Liver (tissue), 9 donors: Measurements from ENCODE around the gene FUOM. TPM values are rescaled to one million over a fixed set of nuclear protein-coding genes. Genes with fewer than 3 reads are reported as not detected.
A peak's percentile ranks its signal among the peaks of the same experiment; 100 is the strongest.

Experiments used
- DNase-seq: peaks from one replicate; pipeline ENCODE4 v3.0.0-alpha.2; 2017; ENCODE audit warnings: low spot score
- H3K27ac ChIP-seq, 2 donors: one replicate each; pipeline ENCODE4 v1.7.0; 2013; ENCODE audit warnings: inconsistent platforms in 2 of 2, low read length in 2 of 2, control low read depth in 1 of 2, low read depth in 1 of 2, mild to moderate bottlenecking in 1 of 2
- H3K27me3 ChIP-seq, 4 donors: one replicate each; pipeline versions ENCODE4 v1.6.1 to v1.7.0; 2013; ENCODE audit warnings: low read length in 3 of 4, inconsistent platforms in 1 of 4, mild to moderate bottlenecking in 1 of 4, moderate library complexity in 1 of 4; ENCODE audit not compliant: control insufficient read depth in 4 of 4, insufficient read depth in 4 of 4
- H3K36me3 ChIP-seq, 4 donors: one replicate each; pipeline versions ENCODE4 v1.6.1 to v1.7.0; 2013; ENCODE audit warnings: low read length in 3 of 4, mild to moderate bottlenecking in 3 of 4, low read depth in 1 of 4, moderate library complexity in 1 of 4; ENCODE audit not compliant: control insufficient read depth in 4 of 4, insufficient read depth in 3 of 4
- H3K4me1 ChIP-seq, 4 donors: one replicate each; pipeline versions ENCODE4 v1.6.1 to v1.7.0; 2013; ENCODE audit warnings: low read length in 3 of 4, mild to moderate bottlenecking in 3 of 4, moderate library complexity in 1 of 4; ENCODE audit not compliant: control insufficient read depth in 4 of 4, insufficient read depth in 4 of 4
- H3K4me3 ChIP-seq, 3 donors: one replicate each; pipeline versions ENCODE4 v1.6.1 to v1.7.0; 2013; ENCODE audit warnings: low read length in 3 of 3, control low read depth in 1 of 3, low read depth in 1 of 3, mild to moderate bottlenecking in 1 of 3
- H3K9ac ChIP-seq, 2 donors: one replicate each; pipeline ENCODE4 v1.7.0; 2013; ENCODE audit warnings: low read length in 2 of 2, mild to moderate bottlenecking in 2 of 2, moderate library complexity in 2 of 2, control low read depth in 1 of 2, low read depth in 1 of 2
- H3K9me3 ChIP-seq, 4 donors: one replicate each; pipeline versions ENCODE4 v1.6.1 to v1.7.0; 2013; ENCODE audit warnings: low read length in 3 of 4; ENCODE audit not compliant: control insufficient read depth in 4 of 4
- EGR1 ChIP-seq, 2 donors: IDR thresholded peaks; 2 replicates each; pipeline ENCODE4 v1.6.1; 2016 to 2018; ENCODE audit warnings: antibody characterized with exemption in 2 of 2, low read depth in 2 of 2
- GABPA ChIP-seq, 2 donors: IDR thresholded peaks in 1 of 2; conservative IDR thresholded peaks in 1 of 2; 2 replicates each; pipeline ENCODE4 v1.6.1; 2016; ENCODE audit warnings: antibody characterized with exemption in 2 of 2, mild to moderate bottlenecking in 1 of 2, moderate library complexity in 1 of 2
- HNF4A ChIP-seq, 2 donors: conservative IDR thresholded peaks; 2 replicates each; pipeline ENCODE4 v1.6.1; 2016; ENCODE audit warnings: antibody characterized with exemption in 2 of 2, mild to moderate bottlenecking in 2 of 2
- JUND ChIP-seq, 2 donors: IDR thresholded peaks; 2 replicates each; pipeline ENCODE4 v1.6.1; 2016; ENCODE audit warnings: antibody characterized with exemption in 2 of 2
- NR2F2 ChIP-seq: IDR thresholded peaks from 2 replicates; pipeline ENCODE4 v1.6.1; 2016; ENCODE audit warnings: antibody characterized with exemption
- RAD21 ChIP-seq, 2 donors: IDR thresholded peaks; 2 replicates each; pipeline ENCODE4 v1.6.1; 2016; ENCODE audit warnings: antibody characterized with exemption in 2 of 2, mild to moderate bottlenecking in 2 of 2
- RXRA ChIP-seq, 2 donors: IDR thresholded peaks; 2 replicates each; pipeline ENCODE4 v1.6.1; 2017 to 2018; ENCODE audit warnings: antibody characterized with exemption in 2 of 2, mild to moderate bottlenecking in 1 of 2
- SP1 ChIP-seq: IDR thresholded peaks from 2 replicates; pipeline ENCODE4 v1.6.1; 2018; ENCODE audit warnings: antibody characterized with exemption, mild to moderate bottlenecking
- TAF1 ChIP-seq: conservative IDR thresholded peaks from 2 replicates; pipeline ENCODE4 v1.6.1; 2016; ENCODE audit warnings: antibody characterized with exemption, mild to moderate bottlenecking
- YY1 ChIP-seq: IDR thresholded peaks from 2 replicates; pipeline ENCODE4 v1.6.1; 2016; ENCODE audit warnings: antibody characterized with exemption, mild to moderate bottlenecking
- WGBS: extraction: QIAGEN DNeasy Blood & Tissue Kit; methylation state at CpG from one replicate; pipeline ENCODE4 v1.1.7; 2013; 5-methylcytosine and 5-hydroxymethylcytosine counted together
- polyA plus RNA-seq, 2 donors: library from polyadenylated mRNA; stranded (reverse) in 1 of 2; unstranded in 1 of 2; fragments of 200-250 nt in 1 of 2; fragments of >200 nt in 1 of 2; fragmentation: Nextera tagmentation in 1 of 2; extraction: Ambion mirVana in 1 of 2; gene quantifications; one replicate each; pipeline versions ENCODE4 v1.2.1 to v1.2.3, GENCODE V29; 2013 to 2015
- total RNA-seq, 2 donors: library from RNA; depleted of rRNA; stranded (reverse); fragments of >200 nt; gene quantifications; one replicate each; pipeline ENCODE4 v1.2.3, GENCODE V29; 2014
- TF ChIP-seq, protein P1 (sequence below): IDR thresholded peaks from 2 replicates; pipeline ENCODE4 v1.6.1; 2016; ENCODE audit warnings: antibody characterized with exemption
- TF ChIP-seq, protein P2 (sequence below): fragments of 150-350 bp; IDR thresholded peaks from 2 replicates; pipeline ENCODE4 v1.5.1; 2017; ENCODE audit warnings: improper control_type of control experiment, low read depth, low read length; ENCODE audit not compliant: missing input control
- TF ChIP-seq, protein P3 (sequence below): IDR thresholded peaks from 2 replicates; pipeline ENCODE4 v1.6.1; 2016; ENCODE audit warnings: antibody characterized with exemption
- donor health status: healthy.
- donor health status: healthy.
- donor health status: healthy.
- donor health status: healthy.
- donor health status: healthy.

The FUOM gene
- total and polyA plus RNA-seq, 4 donors = 24.3 to 194 (median 96.0) TPM

GRCh38 chr10:133358162-133358924, 524 bp upstream of the FUOM start:
- no peak for DNase-seq
- no peaks in the 10 kb centered on the region for H3K9me3 ChIP-seq

GRCh38 chr10:133356549-133357284, 1.1 kb downstream of the FUOM start:
- Histone ChIP-seq H3K4me1 (peaks cover 21 to 88% (median 74%) of the 10 kb centered on the region in 4 donors), H3K27me3 (no peaks in the 10 kb centered on the region), H3K36me3 (peaks cover 0 to 3% (median under 1%) of the 10 kb centered on the region in 4 donors), H3K4me3 (peak overlapping the region; percentile 56 to 77 (median 64)), H3K9ac (peak overlapping the region; percentile 42 to 68), H3K9me3 (no peaks in the 10 kb centered on the region), H3K27ac (peak overlapping the region; percentile 10 to 83)
- 35% methylated on average over 27 of the region's 27 CpGs for WGBS
- TF ChIP-seq RAD21 (IDR thresholded peaks at IDR 0.05) = no peak
- TF ChIP-seq, protein P1, sequence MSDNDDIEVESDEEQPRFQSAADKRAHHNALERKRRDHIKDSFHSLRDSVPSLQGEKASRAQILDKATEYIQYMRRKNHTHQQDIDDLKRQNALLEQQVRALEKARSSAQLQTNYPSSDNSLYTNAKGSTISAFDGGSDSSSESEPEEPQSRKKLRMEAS = no peak
- TF ChIP-seq, protein P2, sequence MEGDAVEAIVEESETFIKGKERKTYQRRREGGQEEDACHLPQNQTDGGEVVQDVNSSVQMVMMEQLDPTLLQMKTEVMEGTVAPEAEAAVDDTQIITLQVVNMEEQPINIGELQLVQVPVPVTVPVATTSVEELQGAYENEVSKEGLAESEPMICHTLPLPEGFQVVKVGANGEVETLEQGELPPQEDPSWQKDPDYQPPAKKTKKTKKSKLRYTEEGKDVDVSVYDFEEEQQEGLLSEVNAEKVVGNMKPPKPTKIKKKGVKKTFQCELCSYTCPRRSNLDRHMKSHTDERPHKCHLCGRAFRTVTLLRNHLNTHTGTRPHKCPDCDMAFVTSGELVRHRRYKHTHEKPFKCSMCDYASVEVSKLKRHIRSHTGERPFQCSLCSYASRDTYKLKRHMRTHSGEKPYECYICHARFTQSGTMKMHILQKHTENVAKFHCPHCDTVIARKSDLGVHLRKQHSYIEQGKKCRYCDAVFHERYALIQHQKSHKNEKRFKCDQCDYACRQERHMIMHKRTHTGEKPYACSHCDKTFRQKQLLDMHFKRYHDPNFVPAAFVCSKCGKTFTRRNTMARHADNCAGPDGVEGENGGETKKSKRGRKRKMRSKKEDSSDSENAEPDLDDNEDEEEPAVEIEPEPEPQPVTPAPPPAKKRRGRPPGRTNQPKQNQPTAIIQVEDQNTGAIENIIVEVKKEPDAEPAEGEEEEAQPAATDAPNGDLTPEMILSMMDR = no peak
- TF ChIP-seq NR2F2 = no peak
- TF ChIP-seq SP1 = no peak
- no peak for TF ChIP-seq TAF1
- no peak for TF ChIP-seq EGR1 (IDR thresholded peaks at IDR 0.05; ENCODE audit: low read depth in 2 of 2)
- no peak for TF ChIP-seq HNF4A (conservative IDR thresholded peaks at IDR 0.05)
- no peak for DNase-seq

More at GRCh38 chr10:133358162-133358924, 524 bp upstream of the FUOM start:
- peak overlapping the region; percentile 91 to 93 for H3K27ac ChIP-seq
- H3K4me3 ChIP-seq = peak overlapping the region; percentile 18 to 77 (median 26)
- 41% methylated on average over 41 of the region's 41 CpGs for WGBS
- no peaks in the 10 kb centered on the region for H3K27me3 ChIP-seq
- peak overlapping the region in 1 of 2 donors; percentile 58 for H3K9ac ChIP-seq
- TF ChIP-seq NR2F2 (no peak), SP1 (peak; percentile 48), HNF4A (conservative IDR thresholded peaks at IDR 0.05) (peak; percentile 57 to 72), JUND (IDR thresholded peaks at IDR 0.05) (no peak), EGR1 (IDR thresholded peaks at IDR 0.05; ENCODE audit: low read depth in 2 of 2) (no peak), GABPA (IDR thresholded peaks at IDR 0.05 in 1 of 2, conservative IDR thresholded peaks at IDR 0.05 in 1 of 2) (no peak), RAD21 (IDR thresholded peaks at IDR 0.05) (peak in 1 of 2 donors; percentile 12), YY1 (peak; percentile 66), RXRA (IDR thresholded peaks at IDR 0.05) (peak; percentile 68 to 82)
- TF ChIP-seq, protein P2 = no peak
- TF ChIP-seq, protein P1 = no peak
- TF ChIP-seq, protein P3, sequence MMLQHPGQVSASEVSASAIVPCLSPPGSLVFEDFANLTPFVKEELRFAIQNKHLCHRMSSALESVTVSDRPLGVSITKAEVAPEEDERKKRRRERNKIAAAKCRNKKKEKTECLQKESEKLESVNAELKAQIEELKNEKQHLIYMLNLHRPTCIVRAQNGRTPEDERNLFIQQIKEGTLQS = no peak
- peaks cover 6 to 18% (median 11%) of the 10 kb centered on the region in 4 donors for H3K36me3 ChIP-seq
- H3K4me1 ChIP-seq = peaks cover 19 to 74% (median 58%) of the 10 kb centered on the region in 4 donors
